Right lobe of liver (tissue), 6 donors: ENCODE measurements around the gene PRKG2. TPM values are rescaled to one million over a fixed set of nuclear protein-coding genes. Genes with fewer than 3 reads are reported as not detected.

Experiments
- ATAC-seq, 4 donors: fragments of 200-7000 bp; cut with Tn5 transposase; one replicate each; pipeline ENCODE4 v1.9.1; 2020; ENCODE audit warnings: mild to moderate bottlenecking in 4 of 4, moderate library complexity in 4 of 4
- DNase-seq, 3 donors: peaks; one replicate each; pipeline ENCODE4 v3.0.0-alpha.2; 2020
- H3K27ac ChIP-seq, 3 donors: fragments of 200-600 bp; one replicate each; pipeline ENCODE4 v1.8.0; 2022
- H3K27me3 ChIP-seq, 2 donors: fragments of 200-600 bp; one replicate each; pipeline ENCODE4 v1.8.0; 2022
- H3K36me3 ChIP-seq, 4 donors: fragments of 200-600 bp; sonication (generic) in 1 of 4; one replicate each; pipeline versions ENCODE4 v1.5.1 to v1.8.0; 2017 to 2022; ENCODE audit warnings: control low read depth in 1 of 4
- H3K4me1 ChIP-seq, 4 donors: fragments of 200-600 bp; sonication (generic) in 1 of 4; one replicate each; pipeline versions ENCODE4 v1.5.1 to v1.8.0; 2017 to 2022; ENCODE audit warnings: control low read depth in 1 of 4
- H3K4me3 ChIP-seq, 3 donors: fragments of 200-600 bp; one replicate each; pipeline ENCODE4 v1.8.0; 2022
- H3K9me3 ChIP-seq, 4 donors: fragments of 200-600 bp; sonication (generic) in 1 of 4; one replicate each; pipeline versions ENCODE4 v1.5.1 to v1.8.0; 2017 to 2022; ENCODE audit warnings: control low read depth in 1 of 4
- CTCF ChIP-seq, 4 donors: fragments of 200-600 bp in 3 of 4; fragments of 450-650 bp in 1 of 4; IDR thresholded peaks; one replicate each; pipeline versions ENCODE4 v1.5.1 to v1.8.0; 2016 to 2022; ENCODE audit warnings: antibody characterized with exemption in 4 of 4, mild to moderate bottlenecking in 2 of 4
- POLR2A ChIP-seq: fragments of 450-650 bp; IDR thresholded peaks from one replicate; pipeline ENCODE4 v1.6.1; 2017; ENCODE audit warnings: antibody characterized with exemption, mild to moderate bottlenecking
- WGBS: methylation state at CpG from one replicate; pipeline ENCODE4 v1.1.6; 2018; ENCODE audit warnings: low coverage, low lambda C conversion rate; ENCODE audit not compliant: insufficient coverage; ENCODE audit errors: missing lambda C conversion rate; 5-methylcytosine and 5-hydroxymethylcytosine counted together
- intact Hi-C, 2 donors: fragments of 100-400 bp; cut with DNase I; formaldehyde crosslinking; loops; one replicate each; pipeline versions ENCODE4 v1.11.2 to v1.14.1; 2022
- total RNA-seq, 6 experiments: library from RNA; depleted of rRNA in 2 of 6; stranded (reverse); fragments of >200 nt in 2 of 6; fragmentation: NEBNext Ultra II Directional in 3 of 6; extraction: Animal tissue kit (Norgen Biotek cat#: 25700) in 3 of 6; gene quantifications; one replicate each; pipeline versions ENCODE4 v1.1.0 to v1.2.4, GENCODE V29; 2016 to 2023
- donor health status: DM: no; HTN: yes; CAD: no.
- donor health status: DM: no; HTN: no; CAD: no.
- donor health status: DM: no; HTN: no; CAD: no.
- donor health status: DM: no; HTN: yes; CAD: no.
- donor health status: DM: no; HTN: yes; CAD: no.

Gene PRKG2
- total RNA-seq, 6 experiments from 2014 or later: 0.17 TPM; not detected in 5

DNA sequence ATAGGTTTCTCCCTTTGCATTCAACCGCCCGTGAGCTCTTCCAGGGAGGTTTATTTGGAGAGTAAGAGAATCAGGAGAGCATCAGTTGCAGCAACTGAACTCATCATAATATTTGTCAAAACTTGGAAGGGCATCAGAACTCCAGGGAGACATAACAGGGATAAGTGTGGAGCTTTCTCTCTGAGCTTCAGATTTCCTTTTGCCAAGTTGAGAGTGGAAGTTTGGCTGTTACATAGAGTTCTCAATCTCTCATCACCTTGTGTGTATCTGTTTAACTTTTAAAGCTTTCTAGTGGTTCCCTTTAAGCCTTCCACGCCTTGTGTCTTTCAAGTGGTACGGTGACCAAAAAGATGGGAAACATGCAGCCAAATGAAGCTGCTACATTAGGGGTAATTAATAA is 165.7 kb downstream of the PRKG2 start:
- Histone ChIP-seq H3K36me3 (no peaks in the 10 kb centered on the region), H3K27me3 (no peaks in the 10 kb centered on the region), H3K27ac (no peak overlapping the region), H3K4me1 (peaks cover 0 to 3% (median 0%) of the 10 kb centered on the region in 4 donors), H3K9me3 (no peaks in the 10 kb centered on the region), H3K4me3 (no peak overlapping the region)
- TF ChIP-seq CTCF (IDR thresholded peaks at IDR 0.05) (no peak), POLR2A (no peak)
- intact Hi-C loops: no loop called here
- DNase-seq: no peak
- no peak for ATAC-seq
- WGBS: 75% methylated on average over 4 of the region's 4 CpGs

DNA sequence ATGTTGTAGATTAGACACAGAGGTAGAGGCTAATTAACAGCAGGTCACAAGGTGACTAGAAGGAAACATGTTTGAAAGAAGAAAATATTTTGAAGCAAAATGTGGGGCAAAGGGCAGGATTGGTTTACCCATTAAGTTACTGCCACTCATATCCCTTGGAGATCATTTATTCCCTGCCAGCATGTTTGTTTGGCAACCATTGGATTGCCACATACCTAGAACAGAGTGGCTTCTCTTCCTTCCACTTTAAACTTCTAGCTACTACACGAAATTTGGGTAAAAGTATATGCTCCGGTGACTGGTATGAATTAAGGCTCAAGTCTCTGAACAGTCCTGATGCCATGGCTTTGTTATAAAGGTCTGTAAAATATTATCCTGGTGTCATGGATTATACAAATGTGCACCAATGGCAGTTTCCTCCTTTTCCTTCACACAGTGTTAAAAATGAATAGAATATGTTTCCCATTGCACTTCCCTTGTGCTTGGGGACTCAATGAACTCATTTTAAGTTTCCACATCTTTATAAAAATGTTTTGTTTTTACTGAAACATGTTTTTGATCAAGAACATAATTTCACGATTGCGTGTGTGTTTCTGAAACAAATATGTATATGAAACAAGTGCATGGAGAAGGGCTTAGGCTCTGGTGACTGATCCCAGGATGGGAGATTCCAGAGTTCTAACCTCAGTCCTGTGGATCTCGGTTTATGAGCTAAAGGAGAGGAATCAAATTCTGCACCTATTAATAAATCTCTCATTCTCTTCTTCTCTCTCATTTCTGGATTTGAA is 172.2 kb downstream of the PRKG2 start:
- H3K9me3 ChIP-seq: no peaks in the 10 kb centered on the region
- H3K4me3 ChIP-seq: no peak overlapping the region
- TF ChIP-seq POLR2A (no peak), CTCF (IDR thresholded peaks at IDR 0.05) (no peak)
- H3K36me3 ChIP-seq: no peaks in the 10 kb centered on the region
- 46% methylated on average over 5 of the region's 5 CpGs for WGBS
- H3K4me1 ChIP-seq: no peaks in the 10 kb centered on the region
- intact Hi-C loops: no loop called here
- H3K27ac ChIP-seq: no peak overlapping the region
- peaks cover 0 to 4% of the 10 kb centered on the region in 2 donors for H3K27me3 ChIP-seq
- DNase-seq (no peak), ATAC-seq (peak in 2 of 4 donors; percentile 19 to 38)

- Histone ChIP-seq H3K9me3 (no peaks in the 10 kb centered on the region), H3K4me3 (no peak overlapping the region), H3K4me1 (no peaks in the 10 kb centered on the region), H3K27ac (no peak overlapping the region), H3K27me3 (peaks cover 0 to 4% of the 10 kb centered on the region in 2 donors), H3K36me3 (no peaks in the 10 kb centered on the region)
- intact Hi-C loops: no loop called here
- peak in 3 of 4 donors; percentile 44 to 50 (median 48) for ATAC-seq
- WGBS: 17% methylated on average over 4 of the region's 4 CpGs
- no peak for DNase-seq
- TF ChIP-seq POLR2A: no peak
- TF ChIP-seq CTCF (IDR thresholded peaks at IDR 0.05): peak; percentile 47 to 70 (median 54)
Measured at GRCh38 chr4:81040012-81040659, 174.9 kb downstream of the PRKG2 start.

DNA sequence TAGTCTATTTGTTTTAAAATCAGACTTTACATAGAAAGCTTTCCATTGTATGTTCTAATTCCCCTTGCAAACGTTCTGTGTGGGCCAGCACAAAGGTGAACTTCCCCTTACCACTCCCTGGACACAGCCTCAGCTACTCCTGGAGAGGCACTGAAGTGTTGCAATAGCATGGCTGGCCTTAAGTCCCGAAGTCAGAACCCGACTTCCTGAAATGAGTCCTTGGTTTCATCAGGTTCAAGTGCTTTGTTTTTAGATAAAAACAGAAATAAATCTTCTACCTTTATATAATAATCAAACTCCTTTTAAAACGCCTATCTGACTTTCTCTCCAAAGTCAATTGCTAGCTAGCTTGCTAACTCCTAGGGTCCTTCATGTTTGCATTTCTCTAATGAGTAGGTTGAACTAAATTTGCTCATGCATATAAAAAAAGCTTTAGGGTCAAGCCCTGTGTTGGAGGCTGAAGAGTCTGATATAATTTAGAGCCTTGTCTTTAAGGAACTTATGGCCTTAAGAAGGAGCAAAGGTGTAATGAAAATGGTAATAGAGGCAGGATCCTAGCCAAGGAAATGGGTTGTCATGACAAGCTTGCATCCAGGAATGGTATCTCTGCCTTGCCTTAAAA is 175.6 kb downstream of the PRKG2 start:
- 18% methylated on average over 4 of the region's 4 CpGs for WGBS
- Histone ChIP-seq H3K9me3 (no peaks in the 10 kb centered on the region), H3K4me3 (no peak overlapping the region), H3K27me3 (peaks cover 0 to 4% of the 10 kb centered on the region in 2 donors), H3K4me1 (no peaks in the 10 kb centered on the region), H3K36me3 (no peaks in the 10 kb centered on the region), H3K27ac (no peak overlapping the region)
- no peak for DNase-seq
- intact Hi-C loops: no loop called here
- no peak for ATAC-seq
- TF ChIP-seq POLR2A (no peak), CTCF (IDR thresholded peaks at IDR 0.05) (no peak)
